ENCODE data around the gene OSGIN1. TPM values are rescaled to one million over a fixed set of nuclear protein-coding genes. Genes with fewer than 3 reads are reported as not detected.

OSGIN1 gene
- total RNA-seq, 2 experiments from 2014 or later: 0.48 to 0.88 TPM

- ChIA-PET POLR2A (no interaction called here), CTCF (interaction anchor here (0.9 kb wide), 1 partner anchor 10 kb away, joined by 3 read pairs; no protein-coding TSS in a partner anchor)
- H3K4me3 Mint-ChIP-seq: no peak overlapping the region
- no peak overlapping the region for H3K27ac Mint-ChIP-seq
- H3K36me3 Mint-ChIP-seq (ENCODE audit: low read depth): no peaks in the 10 kb centered on the region
- H3K4me1 Mint-ChIP-seq: no peaks in the 10 kb centered on the region
- H3K9me3 Mint-ChIP-seq: no peaks in the 10 kb centered on the region
- DNase-seq: no peak
- peaks cover 4% of the 10 kb centered on the region for H3K27me3 Mint-ChIP-seq
Measured at GRCh38 chr16:84007520-84007919, 54.5 kb downstream of the OSGIN1 start.

- H3K27me3 Mint-ChIP-seq: peaks cover 4% of the 10 kb centered on the region
Measured at GRCh38 chr16:84007965-84008364, 54.9 kb downstream of the OSGIN1 start.

GRCh38 chr16:84009282-84009681, 56.2 kb downstream of the OSGIN1 start:
- H3K4me3 Mint-ChIP-seq: no peak overlapping the region
- DNase-seq: no peak
- H3K9me3 Mint-ChIP-seq: no peaks in the 10 kb centered on the region
- ChIA-PET CTCF (interaction anchor here (0.6 to 1.0 kb wide), 2 partner anchors 12 to 38 kb away, joined by 3 read pairs; no protein-coding TSS in a partner anchor), POLR2A (no interaction called here)
- H3K27ac Mint-ChIP-seq: no peak overlapping the region
- no peaks in the 10 kb centered on the region for H3K36me3 Mint-ChIP-seq (ENCODE audit: low read depth)
- H3K27me3 Mint-ChIP-seq: peaks cover 4% of the 10 kb centered on the region
- H3K4me1 Mint-ChIP-seq: peaks cover 6% of the 10 kb centered on the region

More at GRCh38 chr16:84007965-84008364, 54.9 kb downstream of the OSGIN1 start:
- CTCF ChIA-PET: interaction anchor here (0.7 to 1.0 kb wide), 3 partner anchors 10 to 37 kb away, joined by 3 read pairs; no protein-coding TSS in a partner anchor
- no peak for DNase-seq
- no peaks in the 10 kb centered on the region for H3K36me3 Mint-ChIP-seq (ENCODE audit: low read depth)
- no peak overlapping the region for H3K27ac Mint-ChIP-seq
- H3K4me3 Mint-ChIP-seq: no peak overlapping the region
- POLR2A ChIA-PET: no interaction called here
- no peaks in the 10 kb centered on the region for H3K9me3 Mint-ChIP-seq
- no peaks in the 10 kb centered on the region for H3K4me1 Mint-ChIP-seq

- peaks cover 10% of the 10 kb centered on the region for H3K4me1 Mint-ChIP-seq
- H3K9me3 Mint-ChIP-seq: no peaks in the 10 kb centered on the region
- ChIA-PET CTCF (interaction anchor here (1.4 to 1.5 kb wide), 3 partner anchors 60 to 173 kb away, joined by 3 to 11 read pairs (median 7); partner anchors contain the start of genes MBTPS1 and TAF1C), POLR2A (interaction anchor here (0.9 kb wide), 1 partner anchor 1041 kb away, joined by 3 read pairs; no protein-coding TSS in a partner anchor)
- no peaks in the 10 kb centered on the region for H3K36me3 Mint-ChIP-seq (ENCODE audit: low read depth)
- H3K27ac Mint-ChIP-seq: no peak overlapping the region
- H3K27me3 Mint-ChIP-seq: no peaks in the 10 kb centered on the region
- no peak overlapping the region for H3K4me3 Mint-ChIP-seq
- peak; percentile 74 for DNase-seq
Measured at GRCh38 chr16:84013787-84014569, 60.9 kb downstream of the OSGIN1 start.

GRCh38 chr16:84014570-84015327, 61.7 kb downstream of the OSGIN1 start:
- no peak overlapping the region for H3K4me3 Mint-ChIP-seq
- no peak overlapping the region for H3K27ac Mint-ChIP-seq
- H3K9me3 Mint-ChIP-seq: no peaks in the 10 kb centered on the region
- no peaks in the 10 kb centered on the region for H3K27me3 Mint-ChIP-seq
- peaks cover 10% of the 10 kb centered on the region for H3K4me1 Mint-ChIP-seq
- no peak for DNase-seq
- H3K36me3 Mint-ChIP-seq (ENCODE audit: low read depth): no peaks in the 10 kb centered on the region
- POLR2A ChIA-PET: interaction anchor here (0.9 kb wide), 1 partner anchor 1041 kb away, joined by 3 read pairs; no protein-coding TSS in a partner anchor
- CTCF ChIA-PET: interaction anchor here (1.1 to 1.5 kb wide), 4 partner anchors 61 to 172 kb away, joined by 3 to 11 read pairs (median 5); partner anchors contain the start of genes MBTPS1 and TAF1C

- POLR2A ChIA-PET: no interaction called here
- Mint-ChIP-seq H3K9me3 (no peaks in the 10 kb centered on the region), H3K36me3 (ENCODE audit: low read depth) (no peaks in the 10 kb centered on the region), H3K4me3 (no peak overlapping the region), H3K27me3 (no peaks in the 10 kb centered on the region), H3K27ac (no peak overlapping the region), H3K4me1 (peaks cover 10% of the 10 kb centered on the region)
- DNase-seq: no peak
- CTCF ChIA-PET: interaction anchor here (1.1 kb wide), 1 partner anchor 70 kb away, joined by 3 read pairs; no protein-coding TSS in a partner anchor
Measured at GRCh38 chr16:84015399-84015798, 62.4 kb downstream of the OSGIN1 start.

Other genes starting within 250 kb of the OSGIN1 start
- 10 to 100 TPM; 66.2 to 66.5 TPM for gene HSBP1, start 145.3 kb upstream of the OSGIN1 start, total RNA-seq
- 1 to 10 TPM; 3.5 to 4.0 TPM for gene MLYCD, start 54.1 kb upstream of the OSGIN1 start, total RNA-seq
- not detected for gene NECAB2, start 15.0 kb downstream of the OSGIN1 start, total RNA-seq
- gene SLC38A8, start 89.6 kb downstream of the OSGIN1 start, total RNA-seq: not detected
- gene MBTPS1, start 163.7 kb downstream of the OSGIN1 start, total RNA-seq: 10 to 100 TPM; 46.4 to 50.4 TPM
- gene HSDL1, start 191.9 kb downstream of the OSGIN1 start, total RNA-seq: 10 to 100 TPM; 15.2 to 16.3 TPM
- gene DNAAF1, start 192.1 kb downstream of the OSGIN1 start, total RNA-seq: not detected
- 10 to 100 TPM; 47.2 to 51.9 TPM for gene TAF1C, start 233.8 kb downstream of the OSGIN1 start, total RNA-seq
- gene ADAD2, start 237.9 kb downstream of the OSGIN1 start, total RNA-seq: not detected

Measured in activated CD4-positive, alpha-beta memory T cell treated with anti-CD3 and anti-CD28 coated beads, Interleukin-2, amount 10 ng/mL, durations not matched to agents 7 days and 5 days (primary cell).